Vagina (tissue), 2 donors: ENCODE measurements around the gene C1QL2.

Source experiments
- POLR2A ChIP-seq, 2 donors: fragments of 450-650 bp; IDR thresholded peaks; one replicate each; pipeline ENCODE4 v1.6.1; 2017; ENCODE audit warnings: antibody characterized with exemption in 2 of 2, mild to moderate bottlenecking in 2 of 2, moderate library complexity in 2 of 2
- POLR2AphosphoS5 ChIP-seq, 2 donors: sonication (generic); formaldehyde crosslinking; IDR thresholded peaks; one replicate each; pipeline ENCODE4 v1.9.0; 2017; ENCODE audit warnings: antibody characterized with exemption in 2 of 2, mild to moderate bottlenecking in 2 of 2, low read depth in 1 of 2; ENCODE audit not compliant: insufficient read depth in 1 of 2

GRCh38 chr2:119178776-119179175, 20.2 kb upstream of the C1QL2 start:
- no peak for TF ChIP-seq POLR2A (IDR thresholded peaks at IDR 0.05)
- TF ChIP-seq POLR2AphosphoS5 (IDR thresholded peaks at IDR 0.05; ENCODE audit: insufficient read depth in 1 of 2, low read depth in 1 of 2): no peak
